Measurements from ENCODE around the gene PVALB.

GRCh38 chr22:36806835-36807234, 10.0 kb downstream of the PVALB start:
- TF ChIP-seq CTCF (IDR thresholded peaks at IDR 0.05; ENCODE audit: insufficient read depth, low read length) (no peak), REST (IDR thresholded peaks at IDR 0.05; ENCODE audit: insufficient replicate concordance, low read depth) (no peak)

All from HL-60 (cell line).